GM04504 (cell line): Measurements from ENCODE around the gene CDH4.
"Not testable (repeated sequence)": the region's sequence is repeated elsewhere in the genome, so short reads cannot be mapped to it uniquely, and the experiment has no call there.

Experiments used
- DNase-seq: peaks from one replicate; pipeline ENCODE4 v3.0.0-alpha.2; 2012; ENCODE audit warnings: low read depth

The CDH4 gene

DNA sequence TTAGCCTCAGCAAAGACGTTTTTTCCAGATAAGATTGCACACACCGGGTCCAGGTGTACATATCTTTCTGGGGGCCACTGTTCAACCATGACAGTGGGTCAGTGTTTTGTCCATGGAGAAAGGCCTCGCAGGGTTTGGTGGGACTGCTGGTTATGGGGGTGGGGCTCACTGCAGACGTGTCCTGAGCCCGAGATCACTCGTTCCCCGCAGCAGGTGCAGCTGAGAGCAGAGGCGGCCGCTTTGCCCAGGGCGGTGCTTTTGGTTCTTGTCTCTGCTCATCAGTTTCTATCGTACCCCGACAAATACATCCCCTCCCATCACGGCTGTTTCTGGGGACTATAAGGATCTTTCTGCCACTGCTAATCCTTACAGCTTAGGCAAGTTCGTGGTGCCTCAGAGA is 166.9 kb downstream of the CDH4 start:
- no peak for DNase-seq

DNA sequence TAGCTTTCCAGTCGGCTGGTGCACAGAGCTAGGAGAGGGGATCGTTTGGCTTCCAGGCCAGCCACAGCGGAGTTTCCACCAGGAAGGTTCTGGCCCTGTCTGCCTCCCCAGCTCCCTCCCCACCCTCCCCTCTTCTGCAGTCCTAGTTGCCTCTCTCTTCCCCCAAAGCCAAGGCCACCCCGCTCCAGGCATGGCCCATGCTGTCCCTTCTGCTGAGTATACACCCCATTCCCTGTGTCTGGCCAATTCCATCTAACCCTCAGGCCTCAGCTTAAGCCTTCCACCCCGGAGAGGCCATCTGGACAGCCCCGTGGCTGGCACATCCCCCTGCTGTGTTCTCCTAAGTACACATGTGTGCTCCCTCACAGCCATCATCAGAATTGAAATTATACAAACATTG is 167.4 kb downstream of the CDH4 start:
- no peak for DNase-seq

DNA sequence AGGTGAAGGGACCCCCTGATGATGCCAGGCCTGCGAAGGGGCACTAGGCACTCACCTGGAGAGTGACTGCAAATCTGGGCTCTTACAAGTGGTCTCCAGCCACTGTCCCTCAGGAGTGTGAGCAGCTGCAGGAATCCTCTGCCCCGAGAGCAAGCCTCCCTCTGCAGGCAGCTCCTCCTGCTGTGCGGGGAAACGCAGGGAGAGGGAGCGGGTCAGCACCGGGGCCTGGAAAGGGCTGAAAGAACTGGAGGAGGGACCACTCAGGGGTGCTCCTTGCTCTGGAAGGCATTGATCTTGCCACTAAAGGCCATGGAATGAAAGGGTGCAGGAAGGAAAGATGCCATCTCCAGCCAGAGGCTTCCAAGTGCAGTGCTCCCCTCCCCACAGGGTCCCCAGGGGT is 168.0 kb downstream of the CDH4 start:
- no peak for DNase-seq

DNA sequence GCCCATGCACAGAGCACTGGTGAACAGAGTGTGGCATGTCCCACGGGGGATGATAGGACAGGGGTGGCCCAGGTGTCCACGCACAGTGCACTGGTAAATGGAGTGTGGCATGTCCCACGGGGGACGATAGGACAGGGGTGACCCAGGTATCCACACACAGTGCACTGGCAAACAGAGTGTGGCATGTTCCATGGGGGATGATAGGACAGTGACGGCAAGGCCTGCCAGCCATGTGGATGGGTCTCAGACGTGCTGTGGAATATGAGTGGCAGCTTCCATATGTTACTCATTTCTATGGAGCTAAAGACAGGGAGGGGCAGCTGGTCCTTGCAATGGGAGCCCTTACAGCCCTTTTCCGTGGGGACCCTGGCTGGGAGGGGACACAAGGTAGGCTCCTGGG is 168.7 kb downstream of the CDH4 start:
- no peak for DNase-seq

DNA sequence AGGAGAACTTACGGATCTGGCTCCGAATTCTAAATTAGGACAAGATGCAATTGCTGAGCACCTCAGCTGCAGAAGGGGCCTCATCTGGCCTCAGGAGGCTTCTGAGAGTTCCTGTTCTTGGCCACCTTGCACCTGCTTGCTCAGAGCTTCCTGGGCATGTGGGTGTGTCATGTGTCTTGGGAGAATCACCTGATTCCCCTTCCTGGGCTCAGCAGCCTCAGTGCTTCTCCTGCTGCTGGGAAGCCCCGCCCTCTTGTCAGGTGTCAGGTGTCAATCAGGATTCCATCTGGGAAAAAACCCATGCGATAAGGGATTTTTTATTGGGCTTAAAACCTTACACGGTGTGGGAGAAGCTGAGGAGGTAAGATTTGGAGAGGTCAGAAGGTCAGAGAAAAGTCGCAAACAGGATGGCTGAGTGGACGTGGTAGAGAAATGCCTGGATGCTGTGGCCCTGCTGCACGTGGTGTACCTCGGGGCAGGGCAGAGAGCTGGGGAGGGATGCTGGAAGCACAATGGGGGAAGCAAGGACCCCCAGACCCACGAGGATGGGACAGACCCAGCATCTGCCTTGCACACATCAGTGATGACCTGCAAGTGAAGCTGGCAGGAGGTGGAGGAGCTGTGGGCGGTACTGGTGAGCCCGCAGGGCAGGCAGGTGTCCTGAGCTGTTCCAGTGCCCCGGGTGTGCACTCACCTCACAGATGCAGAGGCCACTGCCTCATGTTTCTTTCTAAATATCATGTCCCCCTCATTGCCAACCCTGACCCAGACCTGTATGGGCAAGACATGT is 170.8 kb downstream of the CDH4 start:
- DNase-seq: no peak

DNA sequence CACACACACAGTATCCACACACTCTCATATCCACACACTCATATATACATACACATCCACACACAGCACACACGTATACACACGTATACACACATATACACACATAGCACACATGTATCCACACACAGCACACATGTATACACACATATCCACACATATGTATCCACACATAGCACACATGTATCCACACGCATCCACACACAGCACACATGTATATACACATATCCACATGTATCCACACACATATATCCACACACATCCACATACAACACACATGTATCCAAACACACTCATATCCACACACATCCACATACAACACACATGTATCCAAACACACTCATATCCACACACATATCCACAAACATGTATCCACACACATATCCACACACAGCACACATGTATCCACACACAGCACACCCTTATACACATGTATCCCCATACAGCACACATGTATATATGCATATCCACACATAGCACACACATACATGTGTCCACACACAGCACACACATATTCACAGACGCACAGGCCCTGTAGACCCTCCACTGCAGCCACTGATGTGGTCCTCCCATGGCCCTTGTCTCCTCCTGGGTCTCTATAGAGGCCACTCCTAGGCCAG is 172.1 kb downstream of the CDH4 start:
- DNase-seq: no peak

DNA sequence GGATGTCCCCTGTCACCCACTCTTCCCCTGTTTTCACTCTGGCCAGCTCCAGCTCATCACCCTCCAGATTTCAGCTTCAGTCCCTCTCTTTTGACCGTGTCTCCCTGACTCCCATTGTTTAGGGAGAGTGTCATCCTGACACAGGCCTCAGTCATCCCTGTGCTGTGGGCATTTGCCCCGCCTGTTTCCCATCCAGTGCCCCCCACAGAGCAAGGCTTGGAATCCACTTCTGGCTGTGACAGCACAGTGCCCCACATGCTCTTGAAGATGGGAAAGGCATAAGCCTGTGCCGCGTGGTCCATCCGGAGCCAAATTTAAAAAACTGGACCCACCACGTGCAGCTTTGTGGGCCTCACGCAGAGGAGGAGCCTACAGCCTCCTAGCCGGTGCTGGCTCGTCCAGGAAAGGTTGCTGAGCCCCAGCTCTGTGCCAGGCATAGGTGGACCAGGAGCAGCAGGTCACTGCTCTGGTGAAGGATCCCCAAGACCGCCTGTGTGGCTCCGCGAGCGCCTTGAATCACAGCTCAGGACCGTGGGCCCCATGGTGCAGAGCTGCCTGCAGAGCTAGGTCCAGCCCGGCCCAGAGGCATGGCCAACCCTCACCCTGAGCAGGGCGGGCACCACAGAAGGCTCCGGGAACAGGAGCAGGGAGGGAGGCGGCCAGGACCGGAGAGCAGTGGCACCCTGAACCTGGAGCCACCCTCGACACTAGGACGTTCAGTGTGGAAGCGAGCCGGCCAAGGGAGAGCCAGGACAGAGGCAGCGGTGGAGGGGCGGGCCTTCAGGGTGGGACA is 172.8 kb downstream of the CDH4 start:
- no peak for DNase-seq

DNA sequence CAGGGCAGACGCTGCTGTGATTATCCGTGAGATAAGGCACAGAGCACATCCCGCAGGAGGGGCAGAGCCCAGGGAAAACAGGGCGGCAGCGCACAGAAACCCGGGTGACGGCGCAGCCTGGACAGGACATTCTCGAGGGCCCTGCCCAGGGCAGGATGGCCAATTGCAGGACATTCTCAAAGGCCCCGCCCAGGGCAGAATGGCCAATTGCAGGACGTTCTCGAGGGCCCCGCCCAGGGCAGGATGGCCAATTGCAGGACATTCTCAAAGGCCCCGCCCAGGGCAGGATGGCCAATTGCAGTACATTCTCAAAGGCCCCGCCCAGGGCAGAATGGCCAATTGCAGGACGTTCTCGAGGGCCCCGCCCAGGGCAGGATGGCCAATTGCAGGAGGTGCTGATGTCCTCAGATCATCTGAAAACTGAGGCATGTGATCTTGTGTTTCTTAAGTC is 173.5 kb downstream of the CDH4 start:
- DNase-seq: not testable (repeated sequence)

DNA sequence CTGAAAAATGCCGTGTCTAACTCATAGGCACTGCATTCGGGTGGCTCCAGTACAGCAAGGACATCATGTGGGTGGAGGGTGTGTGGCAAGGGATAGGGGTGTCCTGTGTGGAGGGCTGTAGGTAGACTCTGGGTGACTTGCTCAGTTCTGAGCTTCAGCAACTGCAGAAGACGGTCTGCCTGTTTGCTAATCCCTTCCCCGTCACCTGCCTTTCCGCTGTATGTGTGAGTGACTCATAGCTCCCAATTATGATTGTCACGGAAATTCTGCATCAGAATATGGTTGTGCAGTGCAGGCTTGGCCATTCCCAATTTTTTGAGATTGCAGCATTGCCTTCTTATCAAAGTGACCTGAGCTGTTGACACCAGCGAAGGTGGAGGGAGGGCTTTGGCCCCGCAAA is 174.3 kb downstream of the CDH4 start:
- no peak for DNase-seq

DNA sequence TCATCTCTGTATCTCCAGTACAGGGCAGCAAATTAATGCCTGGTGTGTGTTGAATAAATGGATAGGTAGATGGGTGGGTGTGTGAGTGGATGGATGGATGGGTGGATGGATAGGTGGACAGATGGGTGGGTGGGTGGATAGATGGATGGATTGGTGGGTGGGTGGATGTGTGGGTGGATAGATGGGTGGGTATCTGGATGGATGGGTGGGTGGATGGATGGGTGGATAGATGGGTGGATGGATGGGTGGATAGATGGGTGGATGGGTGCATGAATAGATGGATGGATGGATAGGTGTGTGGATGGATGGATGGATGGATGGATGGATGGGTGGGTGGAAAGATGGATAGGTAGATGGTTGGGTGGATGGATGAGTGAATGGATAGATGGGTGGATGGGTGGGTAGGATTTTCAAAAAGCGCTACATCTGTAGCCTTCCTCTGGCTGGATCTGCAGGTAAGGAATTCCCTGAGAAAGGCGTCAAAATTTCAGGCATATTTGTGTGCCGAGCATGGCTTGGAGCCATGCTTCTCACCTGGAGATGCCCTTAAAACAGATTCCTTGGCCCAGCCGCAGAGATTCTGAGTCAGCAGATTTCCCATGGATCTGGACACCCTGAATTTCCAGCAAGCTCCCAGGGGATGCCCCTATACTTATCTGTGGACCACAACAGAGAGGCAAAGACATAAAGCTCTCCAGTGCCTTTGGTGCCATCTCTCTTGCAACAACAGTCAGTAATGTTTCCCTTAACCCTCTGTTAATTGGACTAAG is 177.6 kb downstream of the CDH4 start:
- DNase-seq: no peak

DNA sequence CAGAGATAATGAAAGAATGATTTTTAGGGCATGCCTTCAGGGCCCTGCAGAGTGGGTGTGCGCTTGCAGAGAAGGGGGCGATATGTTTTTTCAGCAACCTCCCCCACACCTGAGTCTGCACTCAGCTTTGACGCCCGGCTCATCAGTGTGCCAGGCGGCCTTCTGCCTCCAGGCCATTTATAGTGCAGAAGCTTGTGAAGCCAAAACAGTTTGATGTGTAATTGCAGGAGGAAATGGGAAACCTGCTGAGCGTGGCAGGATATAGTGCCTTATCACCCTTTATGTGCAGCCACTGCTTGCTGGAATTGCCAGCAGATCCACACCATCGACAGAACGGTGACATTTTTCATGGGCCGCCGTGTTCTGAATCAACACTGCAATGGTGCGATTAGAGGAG is 178.2 kb downstream of the CDH4 start:
- DNase-seq: no peak

DNA sequence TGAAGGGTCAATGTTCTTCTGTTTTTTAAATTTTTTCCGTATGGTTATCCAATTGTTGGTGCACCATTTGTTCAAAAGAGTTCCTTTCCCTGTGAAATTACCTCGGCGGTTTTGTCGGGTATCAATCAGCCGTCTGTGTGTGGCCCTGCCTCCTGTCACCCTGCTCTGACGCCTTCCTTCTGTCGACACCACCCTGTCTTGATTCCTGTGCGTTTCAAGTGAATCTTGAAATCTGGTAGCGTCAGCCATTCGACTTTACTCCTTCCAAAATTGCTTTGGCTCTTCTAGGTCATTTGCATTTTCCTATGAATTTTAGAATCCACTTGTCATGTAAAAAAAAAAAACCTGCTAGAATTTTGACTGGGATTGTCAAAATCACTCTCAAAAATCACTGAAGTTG is 181.1 kb downstream of the CDH4 start:
- no peak for DNase-seq

DNA sequence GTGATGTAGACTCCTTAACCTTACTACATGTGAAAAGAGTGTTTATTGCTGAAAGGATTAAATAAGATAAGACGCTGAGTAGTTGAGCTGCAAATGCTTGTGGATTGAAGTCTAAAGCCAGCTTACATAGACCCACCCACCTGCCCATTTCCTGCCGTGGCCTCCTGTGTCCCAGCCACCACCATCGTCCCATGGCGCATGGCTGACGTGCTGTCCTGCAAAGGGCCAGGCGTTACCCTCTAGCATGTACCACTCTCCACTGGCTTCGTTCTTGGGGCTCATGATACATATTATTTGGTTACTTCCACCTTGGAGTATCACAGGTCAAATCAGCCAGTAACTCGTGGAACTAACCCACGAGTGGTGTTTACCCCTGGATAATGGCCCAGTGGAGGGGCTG is 181.8 kb downstream of the CDH4 start:
- DNase-seq: no peak

DNA sequence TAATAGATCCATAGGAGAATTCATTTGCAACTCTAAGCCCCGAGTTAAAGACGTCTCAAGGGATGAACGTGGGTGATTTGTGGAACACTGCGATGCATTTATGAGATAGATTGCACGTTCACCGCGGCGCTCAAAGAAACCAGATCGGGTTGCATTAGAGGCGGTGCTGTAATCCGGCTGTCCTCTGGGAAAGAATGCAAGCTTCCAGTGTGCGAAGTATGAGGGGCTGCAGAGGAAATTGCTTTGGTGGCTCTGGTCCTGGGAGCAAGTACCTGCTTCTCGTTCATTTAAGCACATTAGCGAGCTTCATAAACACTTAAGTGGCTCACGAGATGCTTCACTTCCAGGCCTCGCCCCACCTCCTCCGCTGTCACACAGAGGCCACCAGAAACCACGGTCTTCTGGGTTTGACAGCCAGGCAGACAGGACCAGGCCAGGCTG is 182.3 kb downstream of the CDH4 start:
- no peak for DNase-seq

DNA sequence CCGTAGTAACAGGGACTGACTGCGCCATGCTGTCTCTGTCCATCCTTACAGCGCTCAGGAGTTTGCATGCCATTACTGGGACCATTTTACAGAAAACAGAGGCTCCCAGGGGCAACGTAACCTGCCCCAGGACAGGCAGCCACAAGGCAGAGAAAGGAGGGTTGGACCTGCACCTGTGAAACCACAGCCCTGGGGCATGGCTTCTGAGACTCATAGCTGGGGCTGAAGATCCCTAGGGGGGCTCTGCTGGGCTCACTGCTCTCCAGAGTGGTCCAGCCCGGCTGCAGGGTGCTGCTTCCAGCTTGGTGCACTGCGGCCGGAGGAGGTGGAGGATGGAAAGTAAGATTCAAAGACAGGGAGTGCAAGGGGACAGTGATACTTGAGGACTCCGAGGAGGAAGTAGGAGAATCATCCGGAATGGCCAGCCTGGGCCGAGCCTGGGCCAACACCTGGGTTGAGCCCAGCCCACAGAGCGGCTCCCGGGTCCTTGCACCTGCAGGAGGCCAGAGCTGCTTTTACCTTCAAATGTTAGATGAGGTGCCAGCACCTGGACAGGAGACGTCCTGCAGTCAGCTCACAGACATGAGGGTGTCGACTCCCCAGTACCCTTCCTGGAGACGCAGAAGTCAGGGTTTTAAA is 183.2 kb downstream of the CDH4 start:
- no peak for DNase-seq

DNA sequence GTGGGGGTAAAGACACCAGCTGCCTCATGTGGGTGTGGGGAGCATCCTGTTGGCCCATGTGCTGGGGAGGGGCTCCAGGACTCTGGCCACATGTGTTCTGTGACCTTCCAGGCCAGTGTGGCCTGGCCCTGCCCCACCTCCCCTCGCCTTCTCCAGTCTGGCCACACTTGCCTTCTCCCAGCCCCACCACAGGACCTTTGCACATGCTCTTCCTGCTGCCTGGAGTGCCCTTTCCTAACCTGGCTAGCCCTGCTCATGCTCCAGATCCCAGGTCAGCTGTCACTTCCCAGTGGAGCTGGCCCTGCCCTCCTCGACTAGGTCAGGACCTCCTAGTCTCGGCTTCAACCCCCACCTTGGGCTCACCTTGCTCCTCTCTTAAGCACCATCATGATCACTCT is 183.8 kb downstream of the CDH4 start:
- no peak for DNase-seq

DNA sequence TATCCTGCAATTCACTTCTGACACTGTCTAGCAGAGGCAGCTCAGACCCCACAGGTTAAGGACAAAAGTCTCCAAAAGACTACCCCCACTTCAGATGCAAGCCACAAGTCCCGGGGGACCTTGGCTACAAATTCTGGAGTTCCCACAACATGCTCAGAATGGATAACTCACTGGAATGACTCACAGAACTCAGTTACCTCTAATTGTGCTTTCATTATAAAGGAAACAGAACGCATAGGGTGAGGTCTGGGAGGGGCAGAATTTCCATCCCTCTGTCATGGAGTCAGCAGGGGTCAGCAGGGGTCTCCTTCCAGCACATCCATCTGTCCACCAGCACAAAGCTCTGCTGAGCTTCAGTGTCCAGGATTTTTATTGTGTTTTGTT is 184.2 kb downstream of the CDH4 start:
- peak; percentile 49 for DNase-seq

DNA sequence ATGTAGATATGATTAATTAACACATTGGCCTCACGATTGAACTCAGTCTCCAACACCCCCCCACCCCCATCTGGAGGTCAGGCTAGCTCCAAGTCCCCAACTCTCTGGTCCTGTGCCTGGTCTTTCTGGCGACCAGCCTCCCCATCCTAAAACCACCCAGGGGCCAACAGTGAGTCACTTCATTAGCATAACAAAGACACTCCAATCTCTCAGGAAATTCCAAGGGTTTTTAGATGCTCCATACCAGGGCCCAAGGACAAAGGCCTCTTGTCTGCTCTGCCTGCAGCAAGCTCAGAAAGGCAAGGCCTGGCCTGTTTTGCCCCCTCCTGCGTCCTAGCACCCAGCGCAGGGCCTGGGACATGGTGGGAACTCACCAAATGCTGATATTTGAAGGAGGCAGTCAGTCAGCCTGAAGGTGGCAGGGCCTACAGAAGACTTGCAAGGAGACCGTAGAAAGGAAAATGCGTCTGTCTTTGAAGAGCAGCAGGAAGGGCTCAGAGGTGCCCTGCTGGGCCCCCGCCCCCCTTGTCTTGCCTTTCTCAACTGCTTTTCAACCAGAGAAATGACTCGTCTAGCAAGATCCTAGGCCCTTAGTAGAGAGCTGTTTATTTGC is 184.7 kb downstream of the CDH4 start:
- DNase-seq: peak; percentile 38

DNA sequence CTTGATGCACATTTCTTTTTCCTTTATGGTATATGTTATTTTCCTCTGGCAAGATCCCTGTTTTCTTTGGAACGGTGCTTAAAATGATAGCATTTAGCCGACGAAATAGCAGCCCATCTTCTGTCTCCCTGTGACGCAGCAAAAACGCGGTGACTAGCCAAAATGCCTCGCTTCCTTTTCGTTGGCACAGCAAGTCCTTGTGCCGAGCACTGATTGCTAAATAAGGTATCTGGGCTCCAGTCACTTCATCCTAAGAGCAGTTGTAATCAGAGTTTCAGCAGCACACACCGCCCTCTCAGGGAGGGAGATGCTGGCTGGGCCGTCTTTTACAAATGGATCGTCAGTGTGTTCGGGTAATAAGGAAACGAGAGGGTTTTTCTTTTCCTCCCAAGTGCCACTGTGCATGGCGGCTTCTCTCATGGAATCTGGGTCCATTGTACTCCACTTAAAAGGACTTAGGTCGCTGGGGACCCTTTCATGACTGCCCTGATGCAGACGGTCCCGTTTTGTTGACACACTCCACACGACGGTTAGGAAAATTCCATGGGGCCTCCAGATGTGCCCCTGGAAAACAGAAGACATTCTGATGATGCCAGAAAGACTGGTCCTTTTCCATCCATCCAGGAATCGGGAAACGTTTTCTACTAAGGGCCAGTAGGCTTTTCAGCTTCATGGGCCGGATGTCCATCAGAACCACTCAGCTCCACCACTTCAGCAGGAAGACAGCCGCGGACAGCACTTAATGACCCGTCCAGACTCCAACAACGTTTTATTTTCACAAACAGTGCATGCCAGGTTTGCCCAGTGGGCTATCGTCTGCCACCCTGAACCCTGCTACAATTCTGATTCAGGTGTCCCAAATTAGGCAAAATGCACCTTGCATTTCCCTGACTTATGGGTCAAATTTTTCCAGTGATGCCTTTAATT is 185.5 kb downstream of the CDH4 start:
- peak; percentile 40 for DNase-seq

DNA sequence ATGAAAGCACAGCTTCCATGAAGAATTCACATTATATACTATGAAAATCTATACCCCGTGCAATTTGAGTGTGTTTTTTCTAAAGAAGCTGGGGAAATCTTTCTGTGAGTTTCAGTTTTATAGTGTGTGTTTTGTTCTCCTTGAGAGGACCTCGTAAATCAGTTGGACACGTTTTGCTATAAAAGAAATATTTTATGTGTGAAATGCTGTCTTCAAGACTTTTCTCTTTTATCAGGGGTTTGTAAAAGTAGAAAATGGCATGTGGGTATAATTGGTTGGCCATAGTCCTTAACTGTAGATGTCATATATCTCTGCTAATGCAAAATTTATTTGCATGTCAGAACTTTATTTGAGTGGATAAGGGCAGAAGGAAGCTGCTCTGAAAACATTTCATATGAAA is 186.2 kb downstream of the CDH4 start:
- no peak for DNase-seq
